DMS 273 (cell line): ENCODE results near the gene PDXDC1.
A peak's percentile ranks its signal among the peaks of the same experiment; 100 is the strongest.
"Not testable (repeated sequence)": the region's sequence is repeated elsewhere in the genome, so short reads cannot be mapped to it uniquely, and the experiment has no call there.

ENCODE experiments used
- DNase-seq: peaks from one replicate; lab custom pipeline; 2025; ENCODE audit not compliant: unreplicated experiment; lab: John Stamatoyannopoulos, UW

PDXDC1 gene

GRCh38 chr16:15062085-15062810 is 87.4 kb downstream of the PDXDC1 start:
- not testable (repeated sequence) for DNase-seq

- DNase-seq: not testable (repeated sequence)
Observed at GRCh38 chr16:15065961-15066360, 91.1 kb downstream of the PDXDC1 start.

- DNase-seq: not testable (repeated sequence)
Observed at GRCh38 chr16:15066690-15067089, 91.9 kb downstream of the PDXDC1 start.

GRCh38 chr16:15071013-15071412 is 96.2 kb downstream of the PDXDC1 start:
- not testable (repeated sequence) for DNase-seq

GRCh38 chr16:15071916-15072769 is 97.3 kb downstream of the PDXDC1 start:
- DNase-seq: not testable (repeated sequence)

GRCh38 chr16:15073101-15073500 is 98.3 kb downstream of the PDXDC1 start:
- no peak for DNase-seq

GRCh38 chr16:15076161-15076560 is 101.3 kb downstream of the PDXDC1 start:
- not testable (repeated sequence) for DNase-seq

GRCh38 chr16:15080883-15081282 is 106.1 kb downstream of the PDXDC1 start:
- not testable (repeated sequence) for DNase-seq

- not testable (repeated sequence) for DNase-seq
Observed at GRCh38 chr16:15082788-15083187, 108.0 kb downstream of the PDXDC1 start.

GRCh38 chr16:15090663-15091269 is 115.9 kb downstream of the PDXDC1 start:
- not testable (repeated sequence) for DNase-seq

GRCh38 chr16:15093571-15093954 is 118.7 kb downstream of the PDXDC1 start:
- DNase-seq: not testable (repeated sequence)

GRCh38 chr16:15093955-15094827 is 119.4 kb downstream of the PDXDC1 start, which contains the start of gene RRN3:
Gene RRN3, minus strand, starts transcription at chr16:15094272. Its CDS starts 39 bp downstream, at chr16:15094233.
- DNase-seq: peak; percentile 98

- DNase-seq: not testable (repeated sequence)
Observed at GRCh38 chr16:15096583-15096972, 121.8 kb downstream of the PDXDC1 start.

GRCh38 chr16:15099366-15099909 is 124.6 kb downstream of the PDXDC1 start:
- not testable (repeated sequence) for DNase-seq

GRCh38 chr16:15100372-15100987 is 125.7 kb downstream of the PDXDC1 start:
- DNase-seq: not testable (repeated sequence)

GRCh38 chr16:15127641-15128425 is 153.0 kb downstream of the PDXDC1 start:
- DNase-seq: not testable (repeated sequence)

- DNase-seq: not testable (repeated sequence)
Observed at GRCh38 chr16:15130256-15130932, 155.6 kb downstream of the PDXDC1 start.

GRCh38 chr16:15130943-15131700 is 156.3 kb downstream of the PDXDC1 start:
- not testable (repeated sequence) for DNase-seq
